Stimulated activated CD4-positive, alpha-beta T cell treated with anti-CD3 and anti-CD28 coated beads, Interleukin-1b, Interleukin-23, amount 100 ng/mL, for 1 hour (primary cell): Measurements from ENCODE around the gene MFSD12.
"Not testable (repeated sequence)": the region's sequence is repeated elsewhere in the genome, so short reads cannot be mapped to it uniquely, and the experiment has no call there.

Source experiments
- DNase-seq, 2 donors: peaks; one replicate each; pipeline ENCODE4 v3.0.0-alpha.2; 2020; ENCODE audit warnings: low read depth in 2 of 2

MFSD12 gene

GRCh38 chr19:3584036-3584802, 26.8 kb upstream of the MFSD12 start:
- not testable (repeated sequence) for DNase-seq

- DNase-seq: not testable (repeated sequence)
Measured at GRCh38 chr19:3581792-3582191, 24.4 kb upstream of the MFSD12 start.

GRCh38 chr19:3580156-3580934, 23.0 kb upstream of the MFSD12 start:
- no peak for DNase-seq

GRCh38 chr19:3578390-3578789, 21.0 kb upstream of the MFSD12 start:
- DNase-seq: no peak

- no peak for DNase-seq
Measured at GRCh38 chr19:3577723-3578344, 20.4 kb upstream of the MFSD12 start.

GRCh38 chr19:3576696-3577443, 19.5 kb upstream of the MFSD12 start:
- no peak for DNase-seq

GRCh38 chr19:3575949-3576673, 18.7 kb upstream of the MFSD12 start:
- no peak for DNase-seq

- DNase-seq: no peak
Measured at GRCh38 chr19:3575260-3575741, 17.9 kb upstream of the MFSD12 start.

- DNase-seq: peak in 1 of 2 donors; percentile 72
Measured at GRCh38 chr19:3573858-3574637, 16.7 kb upstream of the MFSD12 start.

- DNase-seq: no peak
Measured at GRCh38 chr19:3573162-3573857, 15.9 kb upstream of the MFSD12 start.

- DNase-seq: no peak
Measured at GRCh38 chr19:3572855-3573161, 15.4 kb upstream of the MFSD12 start, which contains the start of gene HMG20B. Gene HMG20B, plus strand, starts transcription at chr19:3572944. Its CDS starts 366 bp downstream, at chr19:3573310.

GRCh38 chr19:3572132-3572854, 14.9 kb upstream of the MFSD12 start:
- DNase-seq: peak; percentile 96 to 98

GRCh38 chr19:3570606-3571011, 13.2 kb upstream of the MFSD12 start:
- DNase-seq: no peak

- DNase-seq: not testable (repeated sequence)
Measured at GRCh38 chr19:3570042-3570441, 12.7 kb upstream of the MFSD12 start.

GRCh38 chr19:3565139-3565538, 7.8 kb upstream of the MFSD12 start:
- DNase-seq: no peak

GRCh38 chr19:3563709-3564524, 6.5 kb upstream of the MFSD12 start:
- DNase-seq: no peak

GRCh38 chr19:3556978-3557460, 367 bp downstream of the MFSD12 start:
- peak in 1 of 2 donors; percentile 50 for DNase-seq

- DNase-seq: no peak
Measured at GRCh38 chr19:3556423-3556977, 886 bp downstream of the MFSD12 start.
